Activated T-cell treated with anti-CD3 and anti-CD28 coated beads for 1 hour (primary cell): ENCODE results near the gene PLPP4.

Experiments used
- DNase-seq: peaks from one replicate; pipeline ENCODE4 v3.0.0-alpha.2; 2020; ENCODE audit warnings: low read depth

Gene PLPP4

DNA sequence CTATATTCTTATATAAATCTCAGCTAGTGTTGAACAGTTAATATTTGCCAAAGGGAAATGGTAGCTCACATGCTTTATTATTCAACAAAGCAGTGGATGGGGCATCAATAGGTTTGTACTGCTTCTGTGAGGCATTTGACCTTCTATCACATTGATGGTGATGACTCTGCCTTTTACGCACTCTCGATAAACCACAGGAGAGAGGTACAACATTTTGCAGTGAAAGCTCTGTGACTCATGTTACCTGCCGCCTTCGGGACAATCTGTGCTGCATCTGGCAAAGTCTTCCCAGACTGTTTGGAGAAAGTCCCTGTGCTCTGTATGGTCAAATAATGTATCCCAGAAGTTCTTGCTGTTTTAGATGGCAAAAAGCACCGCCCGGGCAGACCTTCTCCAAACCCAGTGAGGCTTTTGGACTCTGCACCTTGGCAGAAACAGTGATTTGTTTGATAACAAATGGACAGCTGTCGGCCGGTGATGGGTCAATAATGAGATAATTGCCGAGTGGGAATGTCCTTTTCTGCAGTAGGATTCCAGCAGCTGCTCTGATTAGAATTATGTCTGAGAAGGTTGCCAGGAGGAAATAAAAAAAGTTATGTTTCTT is 61.0 kb downstream of the PLPP4 start:
- DNase-seq = no peak

DNA sequence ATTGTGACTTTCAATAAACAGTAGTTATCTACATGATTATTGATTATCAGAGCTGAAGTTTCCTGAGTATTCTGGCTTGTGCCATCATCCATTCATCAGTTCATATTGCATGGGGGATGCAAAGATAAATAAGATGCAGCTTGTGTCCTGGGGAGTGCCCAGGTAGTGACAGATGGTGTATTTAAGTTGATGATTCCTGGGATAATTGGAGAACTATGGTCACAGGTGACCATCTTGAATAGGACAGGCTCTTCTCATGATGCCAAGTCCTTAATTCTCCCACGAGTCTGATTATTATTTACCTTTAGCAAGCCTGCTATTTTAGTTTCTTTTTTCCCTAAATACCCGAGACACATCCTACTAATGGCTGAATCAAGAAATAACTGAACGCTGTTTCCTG is 64.9 kb downstream of the PLPP4 start:
- no peak for DNase-seq

DNA sequence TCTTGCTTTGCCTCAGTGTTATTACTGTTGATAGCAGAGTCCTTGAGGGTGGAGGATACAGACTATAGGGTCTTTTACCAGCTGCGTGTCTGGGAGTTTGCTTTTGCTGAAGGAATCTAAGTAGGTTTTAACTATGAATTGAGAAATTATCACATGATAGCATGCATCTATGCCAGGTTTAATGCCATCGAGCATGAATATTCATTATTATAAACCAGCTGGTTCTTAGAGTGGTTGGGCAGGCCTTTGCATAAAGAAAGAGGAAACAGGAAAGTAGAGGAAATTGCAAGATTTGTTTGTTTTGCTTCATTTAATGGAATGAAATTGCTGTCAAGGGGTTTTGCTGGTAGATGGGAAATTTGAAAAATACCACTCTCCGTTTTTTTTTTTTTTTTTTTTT is 70.7 kb downstream of the PLPP4 start:
- DNase-seq = no peak

DNA sequence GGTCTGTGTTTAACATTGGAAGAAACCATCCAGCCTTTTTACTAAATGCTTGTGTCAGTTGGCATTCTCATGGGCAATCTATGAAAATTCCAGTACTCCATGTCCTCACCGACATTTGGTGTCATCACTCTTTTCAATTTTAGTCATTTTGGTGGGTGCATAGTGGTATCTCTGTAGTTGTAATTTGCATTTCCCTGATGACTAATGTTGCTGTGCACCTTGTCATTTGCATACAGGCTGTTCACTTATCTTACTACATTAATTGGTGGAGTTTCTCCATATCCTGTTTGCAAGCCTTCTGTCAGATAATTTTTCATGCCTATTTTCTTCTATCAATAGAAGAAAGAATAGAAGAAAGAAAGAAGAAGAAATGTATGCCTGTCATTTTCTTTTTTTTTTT is 73.7 kb downstream of the PLPP4 start:
- no peak for DNase-seq

DNA sequence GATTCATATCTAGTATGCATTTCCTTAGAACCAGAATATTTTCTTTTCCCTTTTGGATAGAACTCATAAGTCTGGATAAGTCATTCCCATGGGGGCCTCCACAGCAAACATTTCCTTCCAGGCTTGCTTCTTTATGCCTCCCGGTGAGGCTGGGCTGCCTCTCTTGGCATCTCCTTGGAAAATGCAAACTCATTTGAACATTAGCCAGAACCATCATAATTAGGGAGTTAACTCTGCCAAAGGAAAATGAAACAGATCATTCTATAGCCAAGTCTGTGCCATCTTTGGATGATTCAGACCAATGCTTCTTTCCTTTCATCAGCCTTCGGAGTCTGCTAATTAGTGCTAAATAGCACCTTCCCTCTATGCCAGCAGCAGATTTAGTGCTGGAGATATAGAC is 81.1 kb downstream of the PLPP4 start:
- no peak for DNase-seq

DNA sequence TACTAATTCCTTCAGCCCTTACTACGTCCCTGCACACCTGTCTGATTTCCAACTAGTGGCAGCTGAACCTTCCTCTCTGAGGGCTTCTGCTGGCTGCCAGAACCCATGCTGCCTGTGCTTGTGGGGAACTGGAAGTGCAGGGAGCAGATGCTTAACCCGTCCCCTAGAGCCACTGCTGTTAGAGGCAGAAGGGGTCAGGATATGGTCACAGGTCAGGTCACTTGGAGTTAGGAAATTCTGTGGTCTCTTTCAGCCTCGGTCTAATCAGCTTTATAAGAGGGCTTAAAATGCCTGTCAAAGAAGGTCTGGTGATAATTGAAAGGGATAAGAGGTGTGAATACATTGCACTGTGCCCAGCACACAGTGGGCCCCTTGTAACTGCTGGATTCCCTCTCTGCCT is 82.0 kb downstream of the PLPP4 start:
- no peak for DNase-seq

DNA sequence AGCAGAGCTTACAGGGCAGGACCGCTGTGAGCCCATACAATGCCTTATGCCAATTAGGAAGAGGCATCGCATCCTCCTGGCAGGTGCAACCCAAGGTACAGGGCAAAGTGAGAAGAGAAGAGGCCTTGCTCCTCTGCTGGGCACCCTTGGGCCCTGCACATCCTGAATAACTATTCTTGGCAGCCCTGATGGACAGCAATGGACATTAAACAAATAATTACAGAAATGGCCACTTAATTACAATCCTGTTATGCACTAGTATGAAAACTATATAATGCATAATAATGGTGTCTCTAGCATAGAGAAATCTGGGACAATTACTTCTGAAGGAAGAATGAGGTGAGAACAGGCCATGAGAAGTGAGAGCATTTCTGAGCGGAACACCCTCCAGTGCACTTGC is 83.5 kb downstream of the PLPP4 start:
- no peak for DNase-seq

DNA sequence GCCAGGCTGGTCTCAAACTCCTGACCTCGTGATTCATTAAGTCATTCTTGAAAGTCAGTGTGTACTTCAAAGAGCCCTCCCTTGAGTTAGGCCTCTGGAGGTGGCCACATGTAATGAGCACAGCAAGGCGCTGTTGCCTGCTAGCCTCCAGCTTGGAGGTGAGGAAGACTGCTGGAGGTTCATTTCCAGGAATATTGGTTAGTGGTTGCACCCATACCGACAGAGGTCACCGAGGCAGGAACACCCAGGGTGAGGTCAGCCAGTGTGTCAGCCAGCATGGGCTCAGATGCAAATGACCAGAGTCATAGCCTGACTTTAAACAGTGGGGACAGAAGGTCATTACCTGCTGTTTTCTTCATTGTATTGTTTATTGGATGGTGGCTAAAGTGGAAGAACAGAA is 85.0 kb downstream of the PLPP4 start:
- DNase-seq = no peak

DNA sequence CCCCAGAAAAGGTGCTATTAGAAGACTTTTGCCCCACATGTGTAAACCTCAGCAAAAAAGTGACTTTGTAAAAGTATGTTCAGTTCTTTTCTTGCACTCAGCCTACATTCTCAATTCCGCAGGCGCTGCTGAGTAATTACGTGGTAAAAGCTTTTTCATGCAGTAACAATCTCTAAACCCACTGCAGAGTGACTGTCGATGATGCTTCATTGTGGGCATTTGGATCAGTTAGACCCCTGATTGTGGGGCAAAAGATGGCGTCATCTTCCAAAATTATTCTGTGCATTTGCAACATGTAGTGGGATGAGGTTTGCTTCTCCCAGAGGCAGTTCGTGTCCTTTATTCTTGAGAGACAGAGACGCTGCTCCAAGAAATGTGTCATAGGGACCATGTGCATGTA is 85.6 kb downstream of the PLPP4 start:
- DNase-seq = no peak

DNA sequence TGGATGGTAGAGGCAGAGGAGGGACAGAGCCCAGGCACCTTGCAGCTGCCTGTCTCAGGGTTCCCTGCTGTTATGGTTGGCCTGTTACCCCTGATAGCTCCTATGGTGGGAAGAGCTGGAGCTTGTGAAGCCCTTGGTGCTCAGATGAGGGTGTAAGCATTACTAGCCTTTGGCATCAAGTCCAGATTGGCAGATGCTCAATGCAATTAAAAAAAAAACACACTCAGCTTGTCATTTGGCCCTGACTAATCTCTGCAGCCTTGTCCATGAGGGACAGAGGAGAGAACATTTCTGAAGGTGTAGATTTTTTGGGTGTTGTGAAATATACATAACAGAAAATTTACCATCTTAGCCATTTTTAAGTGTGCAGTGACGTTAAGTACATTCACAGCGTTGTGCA is 86.3 kb downstream of the PLPP4 start:
- no peak for DNase-seq

DNA sequence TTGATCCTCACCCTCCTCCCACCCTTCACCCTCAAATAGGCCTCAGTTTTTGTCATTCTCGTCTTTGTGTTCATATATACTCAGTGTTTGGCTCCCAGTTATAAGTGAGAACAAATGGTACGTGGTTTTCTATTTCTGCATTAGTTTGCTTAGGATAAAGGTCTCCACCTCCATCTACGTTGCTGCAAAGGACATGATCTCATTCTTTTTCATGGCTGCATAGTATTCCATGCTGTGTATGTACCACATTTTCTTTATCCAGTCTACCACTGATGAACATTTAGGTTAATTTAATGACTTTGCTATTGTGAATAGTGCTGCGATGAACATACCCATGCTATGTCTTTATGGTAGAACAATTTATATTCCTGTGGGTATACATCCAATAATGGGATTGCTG is 91.2 kb downstream of the PLPP4 start:
- DNase-seq = no peak

DNA sequence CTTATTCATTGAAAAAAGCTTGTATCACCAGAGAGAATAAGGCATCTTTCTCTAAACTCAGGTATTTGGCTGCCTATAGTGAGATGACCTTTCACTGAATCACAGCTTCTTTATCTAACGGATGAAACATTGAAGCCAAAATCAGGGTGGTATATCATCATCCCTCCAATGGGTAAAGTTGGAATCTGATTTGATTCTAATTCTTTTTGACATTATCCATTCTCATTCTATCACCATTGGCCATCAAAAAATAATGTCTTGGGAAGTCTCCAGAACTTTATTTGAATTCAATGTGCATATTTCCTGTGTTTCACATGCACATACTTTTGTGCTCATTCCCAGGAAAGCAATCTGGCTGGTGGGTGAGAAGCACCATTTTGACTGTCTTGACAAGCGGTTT is 95.2 kb downstream of the PLPP4 start:
- DNase-seq = no peak

DNA sequence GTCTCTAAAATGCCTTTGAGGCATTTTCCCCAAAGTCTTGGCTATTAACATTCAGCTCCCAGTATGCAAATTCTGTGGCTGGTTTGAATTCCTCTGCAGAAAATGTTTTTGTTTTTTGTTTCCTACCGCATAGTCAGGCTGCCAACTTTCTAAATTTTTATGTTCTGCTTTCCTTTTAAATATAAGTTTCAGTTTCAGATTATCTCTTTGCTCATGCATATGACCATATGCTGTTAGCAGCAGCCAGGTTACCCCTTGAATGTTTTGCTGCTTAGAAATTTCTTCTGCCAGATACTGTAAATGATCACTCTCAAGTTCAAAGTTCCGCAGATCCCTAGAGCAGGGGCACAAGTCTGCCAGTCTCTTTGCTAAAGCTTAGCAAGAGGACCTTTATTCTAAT is 96.9 kb downstream of the PLPP4 start:
- DNase-seq = no peak

DNA sequence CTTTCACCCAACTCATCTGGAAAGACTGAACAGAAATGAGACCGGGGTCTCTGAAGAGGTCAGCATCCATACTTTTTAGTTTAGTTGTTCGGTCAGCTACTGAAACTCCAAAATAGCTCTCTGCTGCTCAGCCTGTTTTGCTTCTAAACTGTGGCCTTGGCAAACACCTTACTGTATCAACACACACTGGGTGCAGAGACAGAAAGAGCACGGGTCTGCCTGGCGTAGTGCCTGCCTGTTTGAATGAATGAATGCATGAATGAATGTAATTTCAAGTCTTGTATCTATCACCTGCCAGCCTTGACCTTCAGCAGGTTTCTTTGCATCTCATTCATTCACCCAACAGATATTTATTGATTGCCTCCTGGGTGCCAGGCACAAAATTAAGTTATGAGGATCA is 98.4 kb downstream of the PLPP4 start:
- DNase-seq = no peak

DNA sequence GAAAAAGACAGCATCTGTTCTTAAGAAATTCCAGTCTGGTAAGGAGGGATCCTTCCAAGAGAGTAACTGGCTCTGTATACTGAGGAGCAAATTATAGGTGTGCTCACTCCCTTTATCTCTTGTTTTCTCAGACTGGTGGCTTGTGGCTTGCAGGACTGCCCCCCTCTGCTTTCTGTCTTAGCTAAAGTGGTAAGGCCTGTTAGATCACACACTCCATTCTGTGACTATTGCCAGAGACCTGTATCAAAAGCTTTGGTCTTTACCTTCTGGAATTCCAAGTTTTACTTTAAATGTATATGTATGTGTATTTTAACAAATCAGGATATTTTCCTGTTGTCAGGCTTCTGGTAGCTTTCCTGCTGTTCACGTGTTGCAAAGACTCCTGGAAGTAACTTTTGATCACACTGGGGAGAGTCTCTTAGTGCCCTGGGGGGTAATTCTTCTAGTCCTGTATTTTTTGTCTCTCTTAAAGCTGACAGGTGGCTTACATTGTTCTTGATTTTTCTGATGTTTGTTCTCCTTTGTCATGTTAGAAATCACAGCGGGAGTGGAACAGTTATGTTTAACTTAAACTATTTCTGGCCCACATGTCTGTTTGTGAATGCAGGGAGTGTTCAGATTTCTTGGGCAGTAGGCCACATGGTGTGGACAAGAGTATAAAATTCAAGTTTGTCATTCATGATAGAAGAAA is 99.0 kb downstream of the PLPP4 start:
- DNase-seq = no peak

DNA sequence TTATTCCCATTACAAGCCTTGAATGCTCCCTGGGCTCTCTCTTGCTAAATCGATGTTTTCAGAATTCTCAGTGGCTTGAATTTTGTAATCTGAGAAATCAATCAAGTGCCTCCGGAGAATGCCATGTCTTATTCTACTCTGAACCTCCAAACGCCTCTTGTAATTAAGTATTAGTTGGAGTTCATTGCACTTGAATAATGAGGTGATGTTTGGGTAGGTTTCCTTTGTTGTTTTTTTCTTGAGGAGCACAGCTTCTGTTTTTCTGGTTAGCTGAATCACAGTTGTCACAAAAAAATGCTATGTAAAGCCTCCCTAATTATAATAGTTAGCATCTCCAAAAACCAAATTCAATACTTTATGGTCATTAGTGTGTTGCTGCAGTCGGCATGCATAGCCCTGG is 100.3 kb downstream of the PLPP4 start:
- no peak for DNase-seq

DNA sequence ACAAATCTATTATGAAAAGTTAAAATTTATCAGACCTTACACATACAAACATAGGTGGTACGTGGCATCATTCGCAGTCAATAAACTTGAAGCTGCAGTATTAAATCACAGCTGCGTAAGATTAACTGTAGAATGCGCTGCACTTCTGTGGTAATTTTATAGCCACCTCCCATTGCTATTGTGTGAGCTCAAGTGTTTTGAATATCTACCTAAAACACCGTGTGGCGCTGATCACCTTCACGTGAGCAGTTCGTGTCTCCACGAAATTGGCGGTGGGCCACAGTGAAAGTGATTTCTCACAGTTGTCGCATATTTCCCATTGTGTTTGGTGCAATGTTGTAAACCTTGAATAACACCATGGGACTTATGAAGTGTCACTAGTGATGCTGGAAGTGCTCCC is 102.8 kb downstream of the PLPP4 start:
- DNase-seq = no peak

DNA sequence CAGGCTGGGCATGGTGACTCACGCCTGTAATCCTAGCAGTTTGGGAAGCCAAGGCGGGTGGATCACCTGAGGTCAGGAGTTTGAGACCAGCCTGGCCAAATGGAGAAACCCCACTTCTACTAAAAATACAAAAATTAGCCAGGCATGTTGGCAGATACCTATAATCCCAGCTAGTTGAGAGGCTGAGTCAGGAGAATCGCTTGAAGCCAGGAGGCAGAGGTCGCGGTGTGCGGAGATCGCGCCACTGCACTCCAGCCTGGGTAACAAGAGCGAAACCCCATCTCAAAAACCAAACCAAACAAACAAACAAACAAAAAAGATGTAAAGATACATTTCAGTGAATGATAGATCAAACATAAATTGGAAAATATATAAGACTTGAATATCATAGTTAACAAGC is 105.9 kb downstream of the PLPP4 start:
- no peak for DNase-seq

DNA sequence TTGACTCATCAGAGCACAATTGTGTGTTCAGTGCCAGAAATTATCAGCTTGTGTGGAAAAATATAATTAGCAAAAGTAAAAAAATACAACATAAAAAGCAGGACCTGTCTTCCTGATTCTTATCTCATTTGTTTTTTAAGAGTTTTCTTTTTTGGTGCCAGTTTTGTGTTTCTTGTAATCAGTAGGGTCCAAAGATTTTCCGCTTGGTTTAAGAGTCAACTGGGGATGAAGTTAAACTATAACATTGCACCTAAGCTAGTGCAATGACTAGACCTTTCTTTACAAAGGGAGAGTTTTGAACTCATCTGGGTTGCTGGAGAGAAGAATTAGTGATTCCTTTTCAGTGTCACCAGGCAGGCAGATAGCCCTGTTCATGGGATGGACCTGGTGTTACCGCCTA is 113.4 kb downstream of the PLPP4 start:
- DNase-seq = no peak

DNA sequence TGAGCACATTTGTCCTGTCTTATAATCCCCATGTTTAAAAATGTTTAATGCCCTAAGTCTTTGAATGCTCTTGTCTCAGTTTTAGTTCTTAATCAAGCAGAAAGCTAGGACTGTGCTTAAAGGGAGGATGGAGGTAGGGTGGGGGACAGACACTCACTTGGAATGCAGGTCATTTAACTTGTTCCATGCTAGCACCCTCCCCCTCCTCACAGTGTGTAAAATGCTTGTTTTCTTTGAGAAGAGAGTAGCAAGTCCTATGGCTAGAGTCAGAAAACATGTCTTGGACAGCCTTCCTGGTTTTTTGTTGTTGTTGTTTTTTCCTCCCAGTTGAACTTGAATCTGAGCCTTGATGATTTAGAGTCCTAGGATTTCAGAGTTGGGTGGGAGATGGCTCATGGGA is 114.2 kb downstream of the PLPP4 start:
- no peak for DNase-seq

DNA sequence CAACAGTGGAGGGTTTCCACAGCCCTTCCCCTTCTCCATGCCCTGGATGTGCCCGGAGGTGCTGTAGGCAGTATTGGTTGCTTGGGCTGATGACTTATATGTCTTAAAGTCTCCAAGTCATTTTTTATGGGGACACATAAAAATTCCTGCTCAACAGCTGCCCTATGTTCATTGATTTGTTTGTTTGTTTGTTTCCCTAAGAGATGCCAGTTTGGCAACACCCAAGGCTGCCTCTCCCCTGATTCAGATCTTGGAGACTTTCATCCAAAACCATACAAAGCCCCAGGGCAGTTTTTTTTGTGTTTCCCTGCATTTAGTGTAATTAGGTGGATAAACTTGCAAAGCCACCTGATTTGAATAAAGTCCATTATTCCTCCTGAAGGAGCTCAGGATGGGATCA is 115.3 kb downstream of the PLPP4 start:
- no peak for DNase-seq

DNA sequence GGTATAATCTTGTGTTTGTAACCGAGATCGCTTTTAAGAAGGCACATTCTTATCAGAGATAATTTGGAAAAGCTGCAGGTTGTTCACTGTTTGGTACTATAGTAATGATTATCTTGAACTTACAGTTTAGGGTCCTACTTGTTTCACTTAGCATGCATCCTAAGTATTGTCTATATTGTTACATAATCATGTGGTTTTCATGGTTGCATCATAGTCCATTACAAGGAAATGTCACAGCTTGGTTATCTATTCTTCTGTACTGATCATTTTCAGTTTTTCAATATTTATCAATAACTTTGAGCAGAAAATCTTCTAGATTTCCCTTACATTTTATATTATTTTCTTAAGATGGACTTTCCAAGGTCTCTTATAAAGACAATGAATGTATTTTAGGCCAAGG is 116.3 kb downstream of the PLPP4 start:
- DNase-seq = no peak

DNA sequence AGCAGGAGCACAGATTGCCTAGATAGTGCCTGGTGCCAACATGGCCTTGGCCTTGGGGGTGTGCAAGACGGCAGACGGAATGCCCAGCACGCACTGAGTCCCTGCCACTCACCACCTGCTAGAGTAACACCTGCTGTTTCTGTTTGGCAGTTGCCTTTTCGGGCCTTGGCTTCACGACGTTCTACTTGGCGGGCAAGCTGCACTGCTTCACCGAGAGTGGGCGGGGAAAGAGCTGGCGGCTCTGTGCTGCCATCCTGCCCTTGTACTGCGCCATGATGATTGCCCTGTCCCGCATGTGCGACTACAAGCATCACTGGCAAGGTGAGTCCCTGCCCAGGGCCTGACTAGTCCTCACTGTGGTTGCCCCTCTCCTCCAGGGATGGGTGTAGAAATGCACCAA is 118.0 kb downstream of the PLPP4 start:
- DNase-seq = no peak

DNA sequence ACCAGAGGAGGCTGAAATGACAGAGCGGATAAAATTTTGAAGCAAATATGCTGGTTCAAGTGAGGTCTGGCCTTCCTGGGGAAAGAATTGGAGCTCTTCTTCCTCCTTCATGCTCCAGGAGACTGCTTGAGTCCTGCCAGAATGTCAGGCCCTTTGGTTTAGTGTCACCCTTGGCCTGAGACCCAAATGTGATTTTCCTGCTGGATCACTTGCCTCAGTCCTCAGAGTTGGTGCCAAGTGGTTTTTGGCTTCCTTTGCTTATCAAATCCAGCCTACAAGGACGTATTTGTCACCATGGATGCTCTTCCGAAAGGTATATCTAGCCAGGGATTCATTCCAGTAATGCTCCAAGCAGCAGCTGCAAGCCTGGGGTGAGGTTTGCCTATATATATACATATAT is 118.4 kb downstream of the PLPP4 start:
- DNase-seq = no peak

DNA sequence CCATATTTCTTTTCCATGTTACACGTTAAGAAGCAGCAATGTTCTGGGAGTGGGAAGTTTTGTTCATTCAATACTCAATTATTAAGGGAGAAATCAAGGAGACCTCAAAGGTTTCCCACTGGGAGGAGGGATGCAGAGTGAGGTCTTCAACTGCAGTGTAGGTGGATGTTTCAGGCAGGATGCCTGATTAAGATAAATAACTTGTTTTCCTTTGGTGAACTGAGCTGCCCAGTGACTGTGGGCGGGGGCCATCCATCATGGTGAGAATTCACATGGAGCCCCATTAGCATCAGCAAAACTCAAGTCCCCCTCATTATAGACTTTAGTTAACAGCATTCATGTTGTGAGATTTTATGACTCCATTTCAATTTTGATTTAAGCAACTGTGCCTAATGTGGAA is 121.1 kb downstream of the PLPP4 start:
- DNase-seq = no peak
